Prostate gland (tissue), 2 donors: ENCODE measurements around the gene NPM1. TPM values are rescaled to one million over a fixed set of nuclear protein-coding genes. Genes with fewer than 3 reads are reported as not detected.

ENCODE experiments used
- DNase-seq: peaks from one replicate; pipeline ENCODE4 v3.0.0-alpha.2; 2019; ENCODE audit warnings: low spot score
- H3K27ac ChIP-seq, 2 donors: fragments of 200-600 bp; sonication (generic); 2 replicates each; pipeline ENCODE4 v1.5.1; 2017 to 2019
- H3K27me3 ChIP-seq: fragments of 200-600 bp; sonication (generic); replicated peaks from 2 replicates; pipeline ENCODE4 v1.5.1; 2019; ENCODE audit not compliant: insufficient read depth
- H3K36me3 ChIP-seq, 2 donors: fragments of 200-600 bp; sonication (generic); 1 replicate in 1 of 2; 2 replicates in 1 of 2; pipeline versions ENCODE4 v1.5.1 to v1.8.1; 2017 to 2019
- H3K4me1 ChIP-seq: fragments of 200-600 bp; sonication (generic); replicated peaks from 2 replicates; pipeline ENCODE4 v1.5.1; 2019
- H3K4me3 ChIP-seq, 2 donors: fragments of 200-600 bp; sonication (generic); 2 replicates each; pipeline ENCODE4 v1.5.1; 2017 to 2019
- H3K9me3 ChIP-seq: fragments of 200-600 bp; sonication (generic); 2 replicates; pipeline ENCODE4 v1.5.1; 2017
- CTCF ChIP-seq, 4 experiments: fragments of 200-600 bp in 2 of 4; fragments of 450-650 bp in 2 of 4; sonication (generic) in 2 of 4; IDR thresholded peaks; 1 replicate in 3 of 4; 2 replicates in 1 of 4; pipeline ENCODE4 v1.5.1; 2016 to 2019; ENCODE audit warnings: antibody characterized with exemption in 4 of 4, mild to moderate bottlenecking in 2 of 4, moderate library complexity in 2 of 4
- POLR2A ChIP-seq: fragments of 450-650 bp; IDR thresholded peaks from one replicate; pipeline ENCODE4 v1.6.1; 2016; ENCODE audit warnings: antibody characterized with exemption, mild to moderate bottlenecking
- POLR2AphosphoS5 ChIP-seq: sonication (generic); formaldehyde crosslinking; IDR thresholded peaks from one replicate; pipeline ENCODE4 v1.6.1; 2017; ENCODE audit warnings: antibody characterized with exemption
- WGBS: methylation state at CpG from one replicate; pipeline ENCODE4 v1.1.5; 2018; 5-methylcytosine and 5-hydroxymethylcytosine counted together
- intact Hi-C: fragments of 100-400 bp; cut with DNase I; formaldehyde crosslinking; loops from one replicate; pipeline ENCODE4 v1.14.2; 2022
- total RNA-seq, 2 donors: library from RNA; depleted of rRNA; stranded (reverse); fragments of >200 nt; gene quantifications; one replicate each; pipeline ENCODE4 v1.1.0, GENCODE V29; 2016

The NPM1 gene
- total RNA-seq, 2 donors from 2014 or later: 397 to 544 TPM

GRCh38 chr5:171422902-171423663, 35.4 kb downstream of the NPM1 start:
- H3K27me3 ChIP-seq: no peaks in the 10 kb centered on the region
- no peak for DNase-seq

GRCh38 chr5:171424726-171425125, 37.1 kb downstream of the NPM1 start:
- H3K36me3 ChIP-seq: no peaks in the 10 kb centered on the region
- 70% methylated on average over 5 of the region's 5 CpGs for WGBS
- TF ChIP-seq POLR2AphosphoS5 (no peak), CTCF (IDR thresholded peaks at IDR 0.05) (no peak), POLR2A (no peak)
- H3K27me3 ChIP-seq: no peaks in the 10 kb centered on the region
- no peak overlapping the region for H3K4me3 ChIP-seq
- peaks cover 11% of the 10 kb centered on the region for H3K4me1 ChIP-seq
- H3K9me3 ChIP-seq: no peaks in the 10 kb centered on the region
- DNase-seq: no peak
- H3K27ac ChIP-seq: no peak overlapping the region
- intact Hi-C loops: no loop called here

More at GRCh38 chr5:171422902-171423663, 35.4 kb downstream of the NPM1 start:
- Histone ChIP-seq H3K4me3 (no peak overlapping the region), H3K4me1 (peaks cover 19% of the 10 kb centered on the region), H3K36me3 (no peaks in the 10 kb centered on the region), H3K27ac (no peak overlapping the region), H3K9me3 (no peaks in the 10 kb centered on the region)
- no peak for TF ChIP-seq POLR2AphosphoS5
- no peak for TF ChIP-seq CTCF (IDR thresholded peaks at IDR 0.05)
- no peak for TF ChIP-seq POLR2A
- 91% methylated on average over 26 of the region's 26 CpGs for WGBS
- intact Hi-C loops: no loop called here

GRCh38 chr5:171425596-171426244, 38.1 kb downstream of the NPM1 start:
- DNase-seq: no peak
- no peaks in the 10 kb centered on the region for H3K9me3 ChIP-seq
- TF ChIP-seq POLR2AphosphoS5 (no peak), CTCF (IDR thresholded peaks at IDR 0.05) (no peak), POLR2A (no peak)
- H3K4me1 ChIP-seq: peaks cover 4% of the 10 kb centered on the region
- intact Hi-C loops: no loop called here
- H3K36me3 ChIP-seq: no peaks in the 10 kb centered on the region
- 95% methylated on average over 14 of the region's 14 CpGs for WGBS
- H3K27ac ChIP-seq: no peak overlapping the region
- H3K4me3 ChIP-seq: no peak overlapping the region
- no peaks in the 10 kb centered on the region for H3K27me3 ChIP-seq

- Histone ChIP-seq H3K9me3 (no peaks in the 10 kb centered on the region), H3K27me3 (no peaks in the 10 kb centered on the region), H3K4me1 (no peaks in the 10 kb centered on the region), H3K27ac (no peak overlapping the region), H3K36me3 (no peaks in the 10 kb centered on the region), H3K4me3 (no peak overlapping the region)
- TF ChIP-seq CTCF (IDR thresholded peaks at IDR 0.05) (no peak), POLR2A (no peak), POLR2AphosphoS5 (no peak)
- 74% methylated on average over 4 of the region's 4 CpGs for WGBS
- DNase-seq: no peak
- intact Hi-C loops: no loop called here
Observed at GRCh38 chr5:171426266-171426665, 38.6 kb downstream of the NPM1 start.
